D721Med (cell line): ENCODE measurements around the gene HMGXB4.

ENCODE experiments used
- DNase-seq: peaks from one replicate; pipeline ENCODE4 v3.0.0; 2011; ENCODE audit warnings: low spot score; ENCODE audit not compliant: insufficient read length
- FAIRE-seq: peaks from 2 replicates; lab custom pipeline; 2011; peaks lifted over from hg19 to GRCh38; lab: Jason Lieb, UNC
- TF ChIP-seq, protein P1 (sequence below): IDR thresholded peaks from 2 replicates; pipeline ENCODE4 v1.5.1; 2012; ENCODE audit warnings: mild to moderate bottlenecking, control low read depth; ENCODE audit not compliant: insufficient read depth; ENCODE audit errors: missing control alignments

Gene HMGXB4

DNA sequence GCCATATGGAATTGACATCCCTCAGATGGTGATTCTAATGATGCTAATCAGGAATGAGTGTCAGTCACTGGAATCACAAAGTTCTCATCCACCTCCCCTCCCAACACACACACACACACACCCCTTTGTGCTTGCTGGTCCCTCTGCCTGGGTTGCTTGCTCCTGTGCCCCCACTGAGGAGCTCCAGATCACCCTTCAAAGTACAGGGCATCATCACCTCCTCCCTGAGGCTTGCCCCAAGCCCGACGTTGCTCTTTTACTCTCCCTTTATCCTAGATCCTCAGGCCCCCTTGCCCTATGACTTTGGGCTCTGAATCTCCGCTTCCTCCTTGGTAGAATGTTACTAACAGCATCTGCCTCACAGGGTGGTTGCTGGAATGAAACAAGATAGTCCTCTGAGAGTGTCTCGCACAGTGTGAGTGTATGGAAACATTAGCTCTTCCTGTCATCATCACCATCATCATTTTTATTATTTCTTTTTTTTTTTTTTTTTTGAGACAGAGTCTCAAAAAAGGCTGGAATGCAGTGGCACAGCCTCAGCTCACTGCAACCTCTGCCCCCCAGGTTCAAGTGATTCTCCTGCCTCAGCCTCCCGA, 45.8 kb downstream of the HMGXB4 start:
- TF ChIP-seq, protein P1, sequence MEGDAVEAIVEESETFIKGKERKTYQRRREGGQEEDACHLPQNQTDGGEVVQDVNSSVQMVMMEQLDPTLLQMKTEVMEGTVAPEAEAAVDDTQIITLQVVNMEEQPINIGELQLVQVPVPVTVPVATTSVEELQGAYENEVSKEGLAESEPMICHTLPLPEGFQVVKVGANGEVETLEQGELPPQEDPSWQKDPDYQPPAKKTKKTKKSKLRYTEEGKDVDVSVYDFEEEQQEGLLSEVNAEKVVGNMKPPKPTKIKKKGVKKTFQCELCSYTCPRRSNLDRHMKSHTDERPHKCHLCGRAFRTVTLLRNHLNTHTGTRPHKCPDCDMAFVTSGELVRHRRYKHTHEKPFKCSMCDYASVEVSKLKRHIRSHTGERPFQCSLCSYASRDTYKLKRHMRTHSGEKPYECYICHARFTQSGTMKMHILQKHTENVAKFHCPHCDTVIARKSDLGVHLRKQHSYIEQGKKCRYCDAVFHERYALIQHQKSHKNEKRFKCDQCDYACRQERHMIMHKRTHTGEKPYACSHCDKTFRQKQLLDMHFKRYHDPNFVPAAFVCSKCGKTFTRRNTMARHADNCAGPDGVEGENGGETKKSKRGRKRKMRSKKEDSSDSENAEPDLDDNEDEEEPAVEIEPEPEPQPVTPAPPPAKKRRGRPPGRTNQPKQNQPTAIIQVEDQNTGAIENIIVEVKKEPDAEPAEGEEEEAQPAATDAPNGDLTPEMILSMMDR, result no peak
- DNase-seq (no peak), FAIRE-seq (no peak)

DNA sequence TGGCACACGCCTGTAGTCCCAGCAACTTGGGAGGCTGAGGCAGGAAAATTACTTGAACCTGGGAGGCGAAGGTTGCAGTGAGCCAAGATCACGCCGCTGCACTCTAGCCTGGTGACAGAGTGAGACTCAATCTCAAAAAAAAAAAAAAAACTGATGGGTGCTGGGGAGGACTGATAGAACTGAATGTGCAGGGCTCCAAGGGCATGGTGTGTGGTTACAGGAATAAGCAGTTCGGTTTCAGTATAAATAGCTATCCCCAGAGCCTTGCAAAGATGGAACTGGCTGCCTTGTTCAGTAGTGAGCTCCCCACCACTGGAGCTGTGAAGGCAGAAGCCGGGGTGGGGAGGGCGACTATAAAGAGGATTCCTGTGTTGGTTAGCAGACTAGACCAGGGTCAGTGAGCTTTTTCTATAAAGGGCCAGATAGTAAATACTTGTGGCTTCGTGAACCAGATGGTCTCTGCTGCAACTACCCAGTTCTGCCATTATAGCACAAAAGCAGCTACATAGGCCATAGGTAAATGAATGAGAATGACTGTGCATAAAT, 48.3 kb downstream of the HMGXB4 start:
- no peak for DNase-seq
- FAIRE-seq, result no peak
- TF ChIP-seq, protein P1, result no peak

DNA sequence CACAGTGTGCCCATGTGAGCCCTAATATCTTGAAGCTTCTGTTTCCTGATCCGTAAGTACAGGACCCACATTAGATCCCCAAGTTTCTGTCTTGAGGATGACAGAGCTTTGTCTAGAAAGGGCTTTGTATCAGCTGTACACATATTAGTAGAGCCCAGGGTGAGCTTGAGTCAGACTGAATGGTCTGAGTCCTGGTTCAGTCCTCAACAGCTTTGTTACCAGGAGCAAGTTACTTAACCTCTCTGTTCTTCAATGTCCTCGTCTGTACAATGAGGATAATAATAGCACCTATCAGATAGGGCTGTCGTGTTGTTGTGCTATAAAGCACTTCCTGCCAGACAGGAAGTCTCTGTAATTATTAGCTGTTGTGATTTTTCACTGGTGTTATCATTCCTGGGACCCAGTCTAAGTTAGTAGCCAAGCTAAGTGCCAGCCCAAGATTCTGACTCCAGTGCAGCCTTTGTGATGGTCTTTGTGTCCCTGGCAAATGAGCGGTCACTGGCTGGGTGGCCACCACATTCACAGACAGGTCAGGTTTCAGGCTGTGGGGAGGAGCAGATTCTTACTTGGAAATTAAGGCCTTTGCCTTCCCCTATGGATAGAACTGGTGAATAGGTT, 49.2 kb downstream of the HMGXB4 start:
- TF ChIP-seq, protein P1, result no peak
- FAIRE-seq (no peak), DNase-seq (no peak)

DNA sequence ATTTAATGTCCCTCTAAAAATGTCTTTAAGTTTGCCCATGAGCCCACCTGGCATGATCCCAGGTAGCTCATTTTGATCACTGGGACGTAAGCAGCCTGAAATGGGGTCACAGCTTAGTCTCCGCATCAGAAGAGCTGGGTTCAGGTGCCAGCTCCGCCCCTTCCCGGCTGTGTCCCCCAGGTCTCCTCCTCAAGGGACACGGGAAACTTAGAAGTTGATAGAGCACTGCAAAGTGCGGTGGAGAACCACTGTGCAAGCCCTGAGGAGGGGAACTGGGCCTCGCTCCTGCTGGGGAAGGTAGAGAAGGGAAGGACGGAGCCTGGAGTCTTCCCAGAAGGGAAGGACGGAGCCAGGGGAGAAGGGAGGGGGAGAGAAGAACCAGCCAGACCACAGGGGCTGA, 50.1 kb downstream of the HMGXB4 start:
- FAIRE-seq, result no peak
- DNase-seq, result no peak
- TF ChIP-seq, protein P1, result no peak

DNA sequence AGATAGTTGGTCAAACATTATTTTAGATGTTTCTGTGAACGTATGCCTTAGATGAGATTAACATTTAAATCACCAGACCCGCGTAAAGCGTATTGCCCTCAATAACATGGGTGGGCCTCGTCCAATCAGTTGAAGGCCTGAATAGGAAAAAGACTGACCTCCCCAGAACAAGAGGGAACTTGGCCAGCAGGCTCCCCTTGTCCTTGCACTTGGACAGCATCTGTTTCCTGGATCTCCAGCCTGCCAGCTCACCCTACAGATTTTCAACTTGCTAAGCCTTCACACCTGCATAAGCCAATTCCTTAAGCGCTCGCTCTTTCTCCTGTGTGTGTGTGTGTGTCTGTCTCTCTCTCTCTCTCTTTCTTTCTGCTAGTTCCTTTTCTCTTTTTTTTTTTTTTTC, 50.6 kb downstream of the HMGXB4 start:
- no peak for FAIRE-seq
- TF ChIP-seq, protein P1, result no peak

DNA sequence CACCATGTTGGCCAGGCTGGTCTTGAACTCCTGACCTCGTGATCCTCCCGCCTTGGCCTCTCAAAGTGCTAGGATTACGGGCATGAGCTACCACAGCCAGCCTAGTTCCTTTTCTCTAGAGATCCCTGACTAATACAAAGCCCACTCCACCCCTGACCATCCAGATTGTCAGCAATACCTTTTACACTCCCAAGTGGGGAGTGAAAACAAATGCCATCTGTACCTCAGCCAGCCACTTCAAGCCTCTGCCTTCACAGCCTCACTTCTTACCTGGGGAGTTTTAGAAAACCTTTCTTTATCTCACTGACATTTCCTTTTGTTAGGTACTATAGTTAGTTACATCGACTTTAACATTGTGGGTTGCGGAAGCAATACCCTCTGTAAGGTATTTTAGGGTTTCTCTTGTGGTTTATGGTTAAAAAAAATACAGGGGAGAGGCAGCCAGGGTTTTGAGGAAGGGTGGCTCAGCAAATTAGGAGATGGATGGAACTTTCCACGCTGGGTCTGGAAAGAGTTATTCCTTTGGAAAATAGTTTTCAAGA, 51.3 kb downstream of the HMGXB4 start:
- DNase-seq, result no peak

More for the DNA sequence above, 50.6 kb downstream of the HMGXB4 start:
- DNase-seq, result no peak

More for the DNA sequence above, 51.3 kb downstream of the HMGXB4 start:
- no peak for FAIRE-seq
- TF ChIP-seq, protein P1, result no peak
